Kidney (tissue), 14 donors: Measurements from ENCODE around the gene CKS1B. TPM values are rescaled to one million over a fixed set of nuclear protein-coding genes. Genes with fewer than 3 reads are reported as not detected.

Experiments used
- DNase-seq, 5 donors: peaks; one replicate each; pipeline ENCODE4 v3.0.0-alpha.2; 2013 to 2020
- FAIRE-seq: peaks from 2 replicates; lab custom pipeline; 2012; peaks lifted over from hg19 to GRCh38; lab: Jason Lieb, UNC
- H3K27ac ChIP-seq, 2 donors: one replicate each; pipeline ENCODE4 v1.7.0; 2013; ENCODE audit warnings: low read depth in 2 of 2, low read length in 2 of 2, inconsistent platforms in 1 of 2
- H3K27me3 ChIP-seq: one replicate; pipeline ENCODE4 v1.7.1; 2013; ENCODE audit warnings: low read length, inconsistent platforms; ENCODE audit not compliant: control insufficient read depth, insufficient read depth
- H3K36me3 ChIP-seq, 3 donors: one replicate each; pipeline versions ENCODE4 v1.7.0 to v1.7.1; 2013; ENCODE audit warnings: low read length in 3 of 3, control low read depth in 1 of 3, inconsistent platforms in 1 of 3; ENCODE audit not compliant: insufficient read depth in 3 of 3, control insufficient read depth in 2 of 3
- H3K4me1 ChIP-seq, 3 donors: one replicate each; pipeline versions ENCODE4 v1.7.0 to v1.7.1; 2013; ENCODE audit warnings: low read length in 3 of 3, inconsistent platforms in 1 of 3, low read depth in 1 of 3; ENCODE audit not compliant: control insufficient read depth in 2 of 3, insufficient read depth in 2 of 3
- H3K4me3 ChIP-seq, 3 donors: one replicate each; pipeline versions ENCODE4 v1.7.0 to v1.8.1; 2013; ENCODE audit warnings: low read length in 3 of 3, control low read depth in 1 of 3, inconsistent platforms in 1 of 3
- H3K9ac ChIP-seq, 3 donors: one replicate each; pipeline versions ENCODE4 v1.7.0 to v1.7.1; 2013; ENCODE audit warnings: low read length in 3 of 3, control low read depth in 1 of 3, inconsistent platforms in 1 of 3
- H3K9me3 ChIP-seq, 3 donors: one replicate each; pipeline versions ENCODE4 v1.7.0 to v1.7.1; 2013; ENCODE audit warnings: low read length in 3 of 3, control low read depth in 1 of 3, inconsistent platforms in 1 of 3; ENCODE audit not compliant: control insufficient read depth in 2 of 3, insufficient read depth in 1 of 3
- intact Hi-C: fragments of 100-400 bp; cut with DNase I; formaldehyde crosslinking; loops from one replicate; pipeline ENCODE4 v1.11.1; 2022
- polyA plus RNA-seq: library from polyadenylated mRNA; stranded (reverse); fragments of 350-450 nt; fragmentation: Illumina TruSeq; extraction: RNeasy Lipid Tissue Mini Kit (QIAGEN cat#74804); gene quantifications from one replicate; pipeline ENCODE4 v1.2.3, GENCODE V29; 2014; ENCODE audit warnings: low read depth, low replicate concordance; ENCODE audit not compliant: insufficient read depth
- total RNA-seq: library from RNA; stranded (reverse); fragmentation: NEBNext Ultra II Directional; extraction: Animal tissue kit (Norgen Biotek cat#: 25700); gene quantifications from one replicate; pipeline ENCODE4 v1.2.1, GENCODE V29; 2021
- TF ChIP-seq, protein P1 (sequence below): IDR thresholded peaks from 3 replicates; pipeline ENCODE4 v1.5.1; 2012; ENCODE audit warnings: mild to moderate bottlenecking, moderate library complexity, borderline replicate concordance; ENCODE audit not compliant: insufficient read depth; ENCODE audit errors: extremely low read depth
- donor health status: control.
- donor health status: control.
- donor health status: control.
- donor health status: control.
- donor health status: control.
- donor health status: DM: yes; HTN: yes; CAD: no.
- donor health status: Normal renal cell carcinoma (clear cell type).

The CKS1B gene
- total and polyA plus RNA-seq, 2 donors from 2014 or later: 23.1 to 43.1 TPM

DNA sequence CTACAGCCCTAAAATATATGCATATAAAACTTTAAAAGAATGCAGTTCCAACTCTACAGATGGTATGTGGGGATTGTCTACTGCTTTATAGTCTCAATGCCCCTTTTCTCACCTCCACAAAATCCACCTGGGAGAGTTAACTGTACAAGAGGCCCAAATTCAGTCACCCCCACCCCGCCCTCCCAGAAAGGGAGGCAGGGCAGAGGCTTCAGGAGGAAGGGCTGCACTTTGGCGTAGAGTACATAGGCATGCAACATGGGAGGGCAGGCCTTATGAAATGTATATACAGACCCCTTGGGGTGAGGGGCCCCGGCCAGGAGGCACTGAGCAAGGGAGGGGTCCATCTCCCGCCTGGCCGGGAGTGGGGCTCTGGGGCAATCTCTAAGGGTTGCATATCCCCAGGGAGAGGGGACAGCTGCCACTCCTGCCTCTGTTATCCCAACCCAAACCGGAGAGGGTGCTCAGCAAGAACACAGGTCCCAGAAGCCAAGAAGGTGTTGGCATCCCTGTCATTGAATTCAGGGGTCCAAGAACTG, 11.6 kb upstream of the CKS1B start:
- intact Hi-C loops: no loop called here
- H3K27ac ChIP-seq: peak overlapping the region in 1 of 2 donors; percentile 99

DNA sequence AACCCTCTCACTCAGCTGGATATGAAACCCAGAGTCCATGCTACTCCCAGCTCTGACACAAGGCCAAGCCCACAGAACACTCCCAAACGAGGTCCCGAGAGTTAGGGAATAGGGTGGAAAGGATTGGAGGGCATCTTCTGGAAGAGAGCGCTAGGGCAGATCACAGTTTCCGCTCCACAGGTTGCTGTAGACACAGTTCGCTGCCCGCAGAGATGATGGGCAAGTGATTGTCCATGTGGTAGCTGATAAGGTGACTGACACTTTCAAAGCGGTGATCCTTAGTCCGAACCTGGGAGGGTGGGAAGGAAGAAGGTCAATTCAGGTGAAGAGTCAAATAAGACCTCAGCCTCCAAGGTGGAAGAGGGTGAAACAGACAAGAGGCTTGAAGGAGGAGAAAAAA, 10.8 kb upstream of the CKS1B start:
- H3K36me3 ChIP-seq: peaks cover 3 to 41% (median 29%) of the 10 kb centered on the region in 3 donors
- intact Hi-C loops: no loop called here
- H3K27ac ChIP-seq: no peak overlapping the region
- peaks cover 0 to 9% (median 7%) of the 10 kb centered on the region in 3 donors for H3K4me1 ChIP-seq
- no peaks in the 10 kb centered on the region for H3K27me3 ChIP-seq
- H3K4me3 ChIP-seq: no peak overlapping the region
- no peak overlapping the region for H3K9ac ChIP-seq
- TF ChIP-seq, protein P1, sequence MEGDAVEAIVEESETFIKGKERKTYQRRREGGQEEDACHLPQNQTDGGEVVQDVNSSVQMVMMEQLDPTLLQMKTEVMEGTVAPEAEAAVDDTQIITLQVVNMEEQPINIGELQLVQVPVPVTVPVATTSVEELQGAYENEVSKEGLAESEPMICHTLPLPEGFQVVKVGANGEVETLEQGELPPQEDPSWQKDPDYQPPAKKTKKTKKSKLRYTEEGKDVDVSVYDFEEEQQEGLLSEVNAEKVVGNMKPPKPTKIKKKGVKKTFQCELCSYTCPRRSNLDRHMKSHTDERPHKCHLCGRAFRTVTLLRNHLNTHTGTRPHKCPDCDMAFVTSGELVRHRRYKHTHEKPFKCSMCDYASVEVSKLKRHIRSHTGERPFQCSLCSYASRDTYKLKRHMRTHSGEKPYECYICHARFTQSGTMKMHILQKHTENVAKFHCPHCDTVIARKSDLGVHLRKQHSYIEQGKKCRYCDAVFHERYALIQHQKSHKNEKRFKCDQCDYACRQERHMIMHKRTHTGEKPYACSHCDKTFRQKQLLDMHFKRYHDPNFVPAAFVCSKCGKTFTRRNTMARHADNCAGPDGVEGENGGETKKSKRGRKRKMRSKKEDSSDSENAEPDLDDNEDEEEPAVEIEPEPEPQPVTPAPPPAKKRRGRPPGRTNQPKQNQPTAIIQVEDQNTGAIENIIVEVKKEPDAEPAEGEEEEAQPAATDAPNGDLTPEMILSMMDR: no peak
- FAIRE-seq (no peak), DNase-seq (peak in 1 of 5 donors; percentile 38)
- H3K9me3 ChIP-seq: no peaks in the 10 kb centered on the region

More for the DNA sequence above, 11.6 kb upstream of the CKS1B start:
- H3K4me3 ChIP-seq: peak overlapping the region; percentile 66 to 71 (median 69)
- peaks cover 0 to 9% (median 7%) of the 10 kb centered on the region in 3 donors for H3K4me1 ChIP-seq
- DNase-seq (peak in 2 of 5 donors; percentile 49 to 56), FAIRE-seq (no peak)
- H3K36me3 ChIP-seq: peaks cover 3 to 36% (median 25%) of the 10 kb centered on the region in 3 donors
- TF ChIP-seq, protein P1: no peak
- H3K9me3 ChIP-seq: no peaks in the 10 kb centered on the region
- peak overlapping the region; percentile 39 to 93 (median 81) for H3K9ac ChIP-seq
- no peaks in the 10 kb centered on the region for H3K27me3 ChIP-seq

DNA sequence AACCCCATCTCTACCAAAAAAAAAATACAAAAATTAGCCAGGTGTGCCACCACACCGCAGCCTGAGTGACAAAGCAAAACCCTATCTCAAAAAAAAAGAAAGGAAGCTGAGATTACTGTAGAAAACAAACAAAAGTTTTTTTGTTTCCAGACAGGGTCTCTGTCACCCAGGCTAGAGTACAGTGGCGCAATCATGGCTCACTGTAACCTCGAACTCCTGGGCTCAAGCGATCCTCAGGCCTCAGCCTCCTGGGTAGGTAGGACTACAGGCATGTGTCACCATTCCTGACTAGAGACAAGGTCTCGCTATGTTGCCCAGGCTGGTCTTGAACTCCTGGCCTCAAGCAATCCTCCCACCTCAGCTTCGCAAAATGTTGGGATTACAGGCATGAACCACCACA, 10.1 kb upstream of the CKS1B start:
- H3K4me3 ChIP-seq: no peak overlapping the region
- no peaks in the 10 kb centered on the region for H3K9me3 ChIP-seq
- no peaks in the 10 kb centered on the region for H3K27me3 ChIP-seq
- peak in 1 of 5 donors; percentile 8 for DNase-seq
- H3K36me3 ChIP-seq: peaks cover 3 to 41% (median 32%) of the 10 kb centered on the region in 3 donors
- H3K27ac ChIP-seq: no peak overlapping the region
- no peak for FAIRE-seq
- TF ChIP-seq, protein P1: no peak
- intact Hi-C loops: no loop called here
- H3K4me1 ChIP-seq: peaks cover 0 to 14% (median 7%) of the 10 kb centered on the region in 3 donors
- H3K9ac ChIP-seq: no peak overlapping the region
